HL-60 (cell line): ENCODE measurements around the gene AMPD3.

ENCODE experiments used
- CTCF ChIP-seq: IDR thresholded peaks from one replicate; pipeline ENCODE4 v1.5.1; 2011; ENCODE audit warnings: low read length, control low read depth, inconsistent platforms; ENCODE audit not compliant: insufficient read depth
- POLR2AphosphoS5 ChIP-seq: IDR thresholded peaks from 2 replicates; pipeline ENCODE4 v1.6.1; 2012; ENCODE audit warnings: low read depth

- TF ChIP-seq CTCF (no peak), POLR2AphosphoS5 (no peak)
Measured at GRCh38 chr11:10520562-10520961, 65.5 kb downstream of the AMPD3 start.
